GM12891 (cell line): Measurements from ENCODE around the gene TRABD.

ENCODE experiments used
- DNase-seq: peaks from one replicate; pipeline ENCODE4 v3.0.0; 2011; ENCODE audit warnings: low spot score; ENCODE audit not compliant: insufficient read length
- FAIRE-seq: peaks from 2 replicates; lab custom pipeline; 2011; peaks lifted over from hg19 to GRCh38; lab: Jason Lieb, UNC
- PAX5 ChIP-seq: IDR thresholded peaks from 2 replicates; pipeline ENCODE4 v1.6.1; 2011; ENCODE audit warnings: low read length, moderate library complexity, mild to moderate bottlenecking; ENCODE audit not compliant: insufficient read depth, severe bottlenecking
- POLR2A ChIP-seq: IDR thresholded peaks from 2 replicates; pipeline ENCODE4 v1.6.1; 2011; ENCODE audit warnings: low read depth, low read length, control low read depth
- POLR2AphosphoS5 ChIP-seq: IDR thresholded peaks from 2 replicates; pipeline ENCODE4 v1.6.1; 2011; ENCODE audit warnings: low read depth, low read length, control low read depth
- POU2F2 ChIP-seq: IDR thresholded peaks from 2 replicates; pipeline ENCODE4 v1.6.1; 2011; ENCODE audit warnings: low read depth, mild to moderate bottlenecking, control low read depth, low read length, moderate library complexity
- SPI1 ChIP-seq: IDR thresholded peaks from 2 replicates; pipeline ENCODE4 v1.6.1; 2011; ENCODE audit warnings: low read depth, low read length, control low read depth
- TAF1 ChIP-seq: IDR thresholded peaks from 2 replicates; pipeline ENCODE4 v1.6.1; 2011; ENCODE audit warnings: low read depth, low read length, control low read depth

Gene TRABD

GRCh38 chr22:50182176-50183081 lies 3.3 kb upstream of the TRABD start:
- no peak for DNase-seq
- FAIRE-seq: no peak
- TF ChIP-seq POU2F2 (no peak), POLR2AphosphoS5 (no peak), SPI1 (no peak), PAX5 (no peak)

- DNase-seq (no peak), FAIRE-seq (no peak)
- TF ChIP-seq PAX5: no peak
- TF ChIP-seq POLR2AphosphoS5: no peak
- no peak for TF ChIP-seq POU2F2
- no peak for TF ChIP-seq POLR2A
- no peak for TF ChIP-seq TAF1
- TF ChIP-seq SPI1: no peak
Measured at GRCh38 chr22:50183141-50183971, 2.4 kb upstream of the TRABD start.

GRCh38 chr22:50184004-50184901 lies 1.5 kb upstream of the TRABD start:
- FAIRE-seq (peak; percentile 5), DNase-seq (no peak)
- TF ChIP-seq POLR2AphosphoS5 (no peak), POU2F2 (no peak), POLR2A (no peak), PAX5 (no peak), TAF1 (no peak), SPI1 (no peak)

GRCh38 chr22:50184902-50185374 lies 775 bp upstream of the TRABD start:
- TF ChIP-seq PAX5 (no peak), POLR2AphosphoS5 (no peak), POU2F2 (no peak), SPI1 (no peak), POLR2A (no peak), TAF1 (no peak)
- DNase-seq: no peak
- no peak for FAIRE-seq

GRCh38 chr22:50186181-50186714 lies 535 bp downstream of the TRABD start:
- no peak for TF ChIP-seq PAX5
- no peak for TF ChIP-seq POLR2A
- no peak for TF ChIP-seq POU2F2
- TF ChIP-seq SPI1: no peak
- DNase-seq (no peak), FAIRE-seq (no peak)

- TF ChIP-seq TAF1 (no peak), PAX5 (no peak), SPI1 (0 out of 2 replicates have a peak, but pooled peaks have one; percentile 15)
- FAIRE-seq (peak; percentile 64), DNase-seq (no peak)
Measured at GRCh38 chr22:50186761-50187523, 1.2 kb downstream of the TRABD start.

GRCh38 chr22:50188356-50188755 lies 2.6 kb downstream of the TRABD start:
- no peak for DNase-seq
- no peak for FAIRE-seq
- TF ChIP-seq POLR2A (no peak), POU2F2 (no peak), TAF1 (no peak)

GRCh38 chr22:50189184-50189848 lies 3.6 kb downstream of the TRABD start:
- peak; percentile 57 for FAIRE-seq

More at GRCh38 chr22:50189184-50189848, 3.6 kb downstream of the TRABD start:
- DNase-seq: no peak
- TF ChIP-seq POLR2A (0 out of 2 replicates have a peak, but pooled peaks have one; percentile 34), POU2F2 (no peak), TAF1 (no peak), POLR2AphosphoS5 (no peak), SPI1 (no peak)
